Measurements from ENCODE around the gene SLC25A21. TPM values are rescaled to one million over a fixed set of nuclear protein-coding genes. Genes with fewer than 3 reads are reported as not detected.
"Not testable (repeated sequence)": the region's sequence is repeated elsewhere in the genome, so short reads cannot be mapped to it uniquely, and the experiment has no call there.

Gene SLC25A21
- total RNA-seq, 1 donor = 1.3 TPM

GRCh38 chr14:36981832-36982529 is 190.4 kb downstream of the SLC25A21 start:
- TF ChIP-seq, protein P1, sequence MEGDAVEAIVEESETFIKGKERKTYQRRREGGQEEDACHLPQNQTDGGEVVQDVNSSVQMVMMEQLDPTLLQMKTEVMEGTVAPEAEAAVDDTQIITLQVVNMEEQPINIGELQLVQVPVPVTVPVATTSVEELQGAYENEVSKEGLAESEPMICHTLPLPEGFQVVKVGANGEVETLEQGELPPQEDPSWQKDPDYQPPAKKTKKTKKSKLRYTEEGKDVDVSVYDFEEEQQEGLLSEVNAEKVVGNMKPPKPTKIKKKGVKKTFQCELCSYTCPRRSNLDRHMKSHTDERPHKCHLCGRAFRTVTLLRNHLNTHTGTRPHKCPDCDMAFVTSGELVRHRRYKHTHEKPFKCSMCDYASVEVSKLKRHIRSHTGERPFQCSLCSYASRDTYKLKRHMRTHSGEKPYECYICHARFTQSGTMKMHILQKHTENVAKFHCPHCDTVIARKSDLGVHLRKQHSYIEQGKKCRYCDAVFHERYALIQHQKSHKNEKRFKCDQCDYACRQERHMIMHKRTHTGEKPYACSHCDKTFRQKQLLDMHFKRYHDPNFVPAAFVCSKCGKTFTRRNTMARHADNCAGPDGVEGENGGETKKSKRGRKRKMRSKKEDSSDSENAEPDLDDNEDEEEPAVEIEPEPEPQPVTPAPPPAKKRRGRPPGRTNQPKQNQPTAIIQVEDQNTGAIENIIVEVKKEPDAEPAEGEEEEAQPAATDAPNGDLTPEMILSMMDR (IDR thresholded peaks at IDR 0.05; ENCODE audit: insufficient read depth, low read depth, low read length) = no peak
- H3K4me3 ChIP-seq (ENCODE audit: low read depth, low read length) = no peak overlapping the region
- peak; percentile 21 for DNase-seq (ENCODE audit: low read depth)

- not testable (repeated sequence) for H3K4me3 ChIP-seq (ENCODE audit: low read depth, low read length); DNase-seq (ENCODE audit: low read depth)
These were observed 192.0 kb downstream of the SLC25A21 start for GRCh38 chr14:36980413-36980812.

DNA sequence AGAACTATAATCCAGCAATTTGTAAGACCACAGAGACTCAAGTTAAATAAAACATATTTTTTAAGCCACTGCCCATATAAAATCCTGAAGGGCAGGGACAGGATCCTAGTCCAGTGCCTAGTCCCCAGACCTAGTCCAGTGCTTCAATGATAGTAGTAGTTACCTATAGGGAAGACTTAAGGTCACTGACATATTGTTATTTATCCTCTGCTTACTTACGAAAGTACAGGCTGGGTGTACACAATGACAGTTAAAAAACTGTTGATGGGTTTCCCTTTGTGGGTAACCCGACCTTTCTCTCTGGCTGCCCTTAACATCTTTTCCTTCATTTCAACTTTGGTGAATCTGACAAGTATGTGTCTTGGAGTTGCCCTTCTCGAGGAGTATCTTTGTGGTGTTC is 192.5 kb downstream of the SLC25A21 start:
- H3K4me3 ChIP-seq (ENCODE audit: low read depth, low read length) = no peak overlapping the region
- TF ChIP-seq, protein P1 (IDR thresholded peaks at IDR 0.05; ENCODE audit: insufficient read depth, low read depth, low read length) = no peak
- DNase-seq (ENCODE audit: low read depth) = no peak

- TF ChIP-seq, protein P1 (IDR thresholded peaks at IDR 0.05; ENCODE audit: insufficient read depth, low read depth, low read length) = no peak
- DNase-seq (ENCODE audit: low read depth) = no peak
- H3K4me3 ChIP-seq (ENCODE audit: low read depth, low read length) = no peak overlapping the region
These were observed 195.8 kb downstream of the SLC25A21 start for GRCh38 chr14:36976571-36977023.

DNA sequence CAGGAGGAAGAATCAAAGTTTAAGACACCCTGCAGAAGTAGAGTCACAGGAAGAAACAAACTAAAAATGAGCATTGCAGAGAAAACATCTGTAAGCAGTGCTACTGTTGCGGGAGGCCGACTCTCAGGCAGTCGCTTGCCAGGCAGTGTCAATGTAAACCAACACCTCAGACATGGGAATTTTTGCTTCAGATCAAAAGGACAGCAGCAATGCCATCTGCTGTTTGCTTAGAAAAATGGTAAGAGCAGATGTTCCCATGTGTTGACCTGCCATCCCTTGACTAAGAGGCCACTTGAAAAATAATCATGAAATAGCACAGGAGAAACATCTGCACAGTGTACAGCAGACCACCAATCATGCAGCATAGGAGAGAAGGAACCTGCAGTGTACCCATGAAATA is 196.6 kb downstream of the SLC25A21 start:
- DNase-seq (ENCODE audit: low read depth) = no peak
- TF ChIP-seq, protein P1 (IDR thresholded peaks at IDR 0.05; ENCODE audit: insufficient read depth, low read depth, low read length) = no peak
- no peak overlapping the region for H3K4me3 ChIP-seq (ENCODE audit: low read depth, low read length)

DNA sequence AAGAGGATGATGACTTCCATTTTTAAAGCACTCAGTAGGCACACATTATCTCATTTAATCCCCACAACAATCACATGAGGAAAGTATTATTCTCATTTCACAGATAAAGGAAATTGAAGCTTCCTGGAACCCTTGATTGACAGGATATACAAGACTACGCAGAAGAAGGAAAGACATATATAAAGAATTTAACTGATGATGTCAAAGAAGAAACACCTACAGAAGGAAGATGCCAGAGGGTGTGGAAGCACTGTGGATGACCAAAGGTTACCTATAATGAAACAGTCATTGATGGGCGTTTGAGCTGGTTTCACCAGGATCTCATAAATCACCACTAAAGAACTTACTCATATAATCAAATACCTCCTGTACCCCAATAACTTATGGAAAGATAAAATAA is 197.4 kb downstream of the SLC25A21 start:
- TF ChIP-seq, protein P1 (IDR thresholded peaks at IDR 0.05; ENCODE audit: insufficient read depth, low read depth, low read length) = no peak
- H3K4me3 ChIP-seq (ENCODE audit: low read depth, low read length) = no peak overlapping the region
- no peak for DNase-seq (ENCODE audit: low read depth)

GRCh38 chr14:36973806-36974442 is 198.5 kb downstream of the SLC25A21 start:
- peak; percentile 47 for DNase-seq (ENCODE audit: low read depth)
- TF ChIP-seq, protein P1 (IDR thresholded peaks at IDR 0.05; ENCODE audit: insufficient read depth, low read depth, low read length) = no peak
- no peak overlapping the region for H3K4me3 ChIP-seq (ENCODE audit: low read depth, low read length)

Data from fibroblast of villous mesenchyme (primary cell).